Measurements from ENCODE around the gene PSMB2.
A peak's percentile ranks its signal among the peaks of the same experiment; 100 is the strongest.

Gene PSMB2

DNA sequence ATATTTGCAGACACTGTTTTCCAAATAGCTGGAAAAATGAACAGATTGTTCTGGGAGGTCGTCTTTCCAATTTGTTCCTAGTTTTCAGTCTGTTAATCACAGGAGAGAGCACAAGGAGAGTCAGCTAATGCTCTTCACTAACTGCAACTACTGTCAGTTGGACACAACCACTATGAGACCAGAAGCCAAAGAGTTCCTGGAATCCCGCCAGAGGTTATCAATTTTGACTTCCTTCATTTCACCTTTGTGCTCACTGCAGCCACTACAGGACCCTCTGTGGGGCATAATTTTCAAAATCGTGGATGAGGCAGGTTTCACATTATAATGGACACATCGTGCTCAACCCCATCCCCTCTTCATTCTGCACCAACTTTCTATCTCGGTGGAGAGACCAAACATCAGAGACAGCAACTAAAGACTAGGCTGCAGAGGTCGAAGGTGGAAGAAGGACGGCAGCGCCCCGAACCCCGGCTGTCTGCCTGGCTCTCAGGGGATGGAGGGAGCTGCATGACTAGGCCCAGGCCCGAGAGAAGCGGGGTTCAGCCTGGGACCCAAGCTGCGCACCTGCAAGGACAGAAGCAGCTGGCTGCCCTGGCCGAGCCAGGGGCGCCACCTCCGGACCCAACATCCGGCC is 84.7 kb downstream of the PSMB2 start:
- DNase-seq (ENCODE audit: low read depth), result no peak

DNA sequence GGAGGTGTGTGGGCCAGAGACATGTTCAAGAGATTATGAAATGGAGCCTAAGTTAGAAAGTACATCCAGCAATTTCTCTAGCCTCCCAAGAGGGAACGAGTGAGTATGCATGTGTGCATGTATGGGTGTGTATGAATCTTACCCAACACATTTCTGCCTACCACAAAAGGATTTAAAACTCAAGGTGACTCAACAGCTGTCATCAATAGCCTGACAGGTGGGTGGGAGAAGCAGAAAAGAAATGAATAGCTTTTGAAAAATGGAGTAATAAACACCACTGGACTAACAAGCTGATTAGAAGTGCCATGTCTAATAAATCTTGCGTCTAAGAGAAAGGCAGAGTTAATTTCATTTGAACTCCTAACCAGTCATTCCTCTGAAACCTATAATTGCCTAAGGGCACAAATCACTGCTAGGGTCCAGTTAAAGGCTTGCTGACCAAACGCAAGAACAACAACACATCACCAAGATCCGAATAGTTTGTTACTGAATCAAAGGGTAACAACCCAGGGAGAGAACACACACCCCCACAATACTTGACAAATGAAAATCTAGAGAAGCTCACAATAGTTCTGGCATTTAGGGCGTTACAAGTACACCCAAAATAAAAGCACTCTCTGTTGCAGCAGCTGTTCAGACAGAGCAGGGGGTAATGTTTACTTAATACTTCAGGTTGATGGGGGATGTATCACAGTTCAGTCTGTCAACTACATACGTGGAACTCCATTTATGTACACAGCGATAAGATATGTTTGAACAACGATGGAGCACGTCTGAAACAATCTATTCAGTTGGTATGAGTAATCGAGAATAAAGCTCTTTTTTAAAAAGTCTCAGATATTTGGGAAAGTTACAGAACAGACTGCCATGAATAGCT is 85.5 kb downstream of the PSMB2 start:
- peak; percentile 69 for DNase-seq (ENCODE audit: low read depth)

DNA sequence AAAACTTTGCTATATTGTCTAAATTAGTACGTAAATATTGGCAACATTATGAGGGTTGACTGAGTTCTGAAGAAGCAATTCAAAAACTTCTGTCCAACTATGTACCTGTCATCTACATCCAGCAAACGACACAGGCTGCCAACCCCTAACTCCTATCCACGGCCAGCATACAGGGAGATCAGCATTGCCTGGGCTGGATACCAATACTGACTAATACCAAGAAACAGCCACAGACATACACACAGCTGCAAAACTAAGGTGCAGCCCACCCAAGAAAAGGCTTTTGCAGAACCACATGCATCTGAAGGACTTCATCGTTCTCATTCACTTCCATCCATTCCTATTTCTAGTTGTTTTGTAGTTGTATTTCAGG is 86.1 kb downstream of the PSMB2 start:
- no peak for DNase-seq (ENCODE audit: low read depth)

GRCh38 chr1:35554266-35555211 is 86.8 kb downstream of the PSMB2 start:
- DNase-seq (ENCODE audit: low read depth), result no peak

- no peak for DNase-seq (ENCODE audit: low read depth)
These were observed 87.5 kb downstream of the PSMB2 start for GRCh38 chr1:35553851-35554250.

All from EH (cell line).